MG63 (cell line): ENCODE measurements around the gene OR10G4. TPM values are rescaled to one million over a fixed set of nuclear protein-coding genes. Genes with fewer than 3 reads are reported as not detected.
"Not testable (repeated sequence)": the region's sequence is repeated elsewhere in the genome, so short reads cannot be mapped to it uniquely, and the experiment has no call there.

ENCODE experiments used
- DNase-seq: peaks from one replicate; pipeline ENCODE4 v3.0.0-alpha.2; 2020
- H3K27me3 ChIP-seq: fragments of 250-450 bp; sonication (Bioruptor Pico); 2 replicates; pipeline ENCODE4 v1.5.1; 2020; ENCODE audit warnings: mild to moderate bottlenecking, moderate library complexity
- H3K36me3 ChIP-seq: fragments of 250-450 bp; sonication (Bioruptor Pico); 2 replicates; pipeline ENCODE4 v1.5.1; 2020; ENCODE audit warnings: mild to moderate bottlenecking, moderate library complexity
- H3K4me3 ChIP-seq: fragments of 250-450 bp; sonication (Bioruptor Pico); 2 replicates; pipeline ENCODE4 v1.5.1; 2020; ENCODE audit warnings: mild to moderate bottlenecking, moderate library complexity
- H3K9me3 ChIP-seq: fragments of 250-450 bp; sonication (Bioruptor Pico); 2 replicates; pipeline ENCODE4 v1.5.1; 2020; ENCODE audit warnings: mild to moderate bottlenecking, moderate library complexity
- total RNA-seq: library from RNA; depleted of rRNA; stranded (reverse); fragments of >200 nt; shearing (Covaris generic); gene quantifications from 2 replicates; pipeline ENCODE4 v1.2.3, GENCODE V29; 2014; ENCODE audit warnings: low replicate concordance; rRNA removed

The OR10G4 gene
- total RNA-seq, result not detected in 2 replicates

DNA sequence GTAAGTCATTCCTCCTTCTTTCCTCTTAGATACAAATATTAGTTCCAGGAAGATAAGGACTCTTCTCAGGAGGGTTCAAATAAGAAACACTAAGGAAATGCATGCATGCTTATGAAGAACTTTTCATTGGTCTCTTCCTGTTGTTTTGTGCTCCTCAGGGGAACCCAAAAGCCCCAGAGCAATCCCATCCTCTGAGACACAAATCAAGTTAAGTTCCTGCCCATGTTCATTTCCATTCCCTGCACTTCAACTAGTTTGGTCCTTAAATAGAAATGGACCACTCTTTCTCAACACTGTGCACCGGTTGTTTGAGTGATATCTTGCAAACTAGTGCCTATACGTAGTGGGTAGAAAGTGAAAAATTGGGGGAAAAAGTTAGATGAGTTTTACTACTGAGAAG, at the start of gene OR10G4:
Gene OR10G4 (plus strand): TSS at position 301 of the 400 bp plus-strand sequence. CDS start 2,578 bp downstream, outside the sequence.
- Histone ChIP-seq H3K9me3 (no peaks in the 10 kb centered on the region), H3K27me3 (no peaks in the 10 kb centered on the region), H3K36me3 (no peaks in the 10 kb centered on the region), H3K4me3 (no peak within 1 kb of the TSS)
- DNase-seq, result no peak

GRCh38 chr11:123973816-123974215, 39.0 kb upstream of the OR10G4 start:
- Histone ChIP-seq H3K36me3 (no peaks in the 10 kb centered on the region), H3K4me3 (no peak overlapping the region), H3K9me3 (no peaks in the 10 kb centered on the region; the same call in none of the 2 replicates), H3K27me3 (no peaks in the 10 kb centered on the region)
- DNase-seq, result no peak

GRCh38 chr11:123976770-123977560, 35.8 kb upstream of the OR10G4 start:
- no peaks in the 10 kb centered on the region; the same call in 1 of the 2 replicates for H3K9me3 ChIP-seq
- no peak overlapping the region for H3K4me3 ChIP-seq
- H3K27me3 ChIP-seq, result no peaks in the 10 kb centered on the region
- H3K36me3 ChIP-seq, result no peaks in the 10 kb centered on the region
- no peak for DNase-seq

DNA sequence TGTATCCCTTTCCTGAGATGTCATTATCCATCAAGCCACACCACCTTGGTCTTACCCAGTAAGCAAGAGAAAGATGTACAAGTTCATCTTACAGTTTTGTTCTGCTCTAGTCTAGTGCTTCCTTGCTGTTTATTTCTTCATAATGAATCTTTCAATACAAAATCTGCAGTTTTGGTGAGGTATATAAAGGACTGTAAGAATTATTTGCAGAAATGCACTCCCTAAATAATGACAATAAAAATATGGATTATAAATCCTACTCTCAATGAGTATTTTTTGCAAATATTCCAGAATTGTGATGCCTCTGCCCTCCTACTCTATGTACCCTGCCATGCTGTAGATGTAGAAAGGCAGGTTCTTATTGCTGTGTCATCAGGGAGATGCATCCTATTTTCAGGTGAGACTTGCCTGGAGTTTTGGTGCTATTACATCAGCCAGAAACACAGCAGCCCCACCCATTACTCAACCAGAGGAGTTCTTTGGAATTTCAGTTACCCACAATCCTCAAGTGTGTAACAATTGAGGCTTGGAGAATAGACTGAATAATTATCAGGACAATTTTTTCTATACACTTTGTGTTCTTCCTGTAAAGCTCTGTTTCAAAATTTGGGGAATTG, 35.0 kb upstream of the OR10G4 start, which contains the start of gene OR10S1:
Gene OR10S1 (minus strand): TSS at position 51 of the 617 bp plus-strand sequence. CDS start 117 bp downstream, outside the sequence.
- no peak for DNase-seq
- H3K4me3 ChIP-seq, result no peak within 1 kb of the TSS
- H3K36me3 ChIP-seq, result no peaks in the 10 kb centered on the region
- no peaks in the 10 kb centered on the region for H3K27me3 ChIP-seq
- no peaks in the 10 kb centered on the region; the same call in 1 of the 2 replicates for H3K9me3 ChIP-seq

DNA sequence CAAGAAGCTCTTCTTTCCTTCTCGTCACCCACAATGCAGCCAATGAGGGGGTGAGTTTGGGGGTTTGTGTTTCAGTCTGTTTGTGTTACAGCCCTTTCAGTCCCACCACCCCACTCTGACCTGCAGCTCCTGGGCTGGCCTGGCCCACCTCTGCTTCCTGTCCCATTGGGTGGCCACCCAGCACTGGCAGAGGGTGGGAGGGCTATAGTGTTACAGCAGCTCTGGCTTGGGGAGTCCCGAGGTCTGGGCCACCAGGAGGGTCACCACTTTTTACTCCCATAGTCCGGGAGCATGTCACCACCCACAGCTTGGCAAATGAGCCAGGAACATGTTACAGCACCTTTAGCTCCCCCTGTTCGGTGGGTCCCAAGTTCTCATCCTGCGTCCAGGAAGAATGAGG, 33.5 kb upstream of the OR10G4 start:
- DNase-seq, result no peak
- Histone ChIP-seq H3K9me3 (no peaks in the 10 kb centered on the region; the same call in 1 of the 2 replicates), H3K27me3 (no peaks in the 10 kb centered on the region), H3K36me3 (no peaks in the 10 kb centered on the region), H3K4me3 (no peak overlapping the region)

DNA sequence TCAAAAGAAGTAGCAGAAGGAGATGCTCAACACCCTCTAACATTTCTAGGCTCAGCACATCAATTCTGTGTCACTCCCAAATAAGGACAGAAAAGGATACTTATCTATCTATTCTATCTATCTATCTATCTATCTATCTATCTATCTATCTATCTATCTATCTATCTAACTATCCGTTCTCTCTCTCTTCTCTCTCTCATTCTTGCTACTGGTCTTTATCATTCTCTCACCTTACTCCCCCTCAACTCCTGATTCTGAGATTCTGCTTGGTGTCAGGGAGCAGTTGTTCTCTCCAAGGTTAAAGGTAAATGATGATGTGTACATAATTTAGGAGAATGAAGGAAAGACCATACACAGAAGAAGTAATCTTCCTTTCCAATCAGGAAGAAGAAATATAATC, 17.7 kb upstream of the OR10G4 start, which contains the start of gene OR10G6:
Gene OR10G6 (minus strand): TSS at position 43 of the 400 bp plus-strand sequence. CDS start 0 bp downstream, at position 43.
- no peaks in the 10 kb centered on the region; the same call in 1 of the 2 replicates for H3K27me3 ChIP-seq
- no peak within 1 kb of the TSS for H3K4me3 ChIP-seq
- no peaks in the 10 kb centered on the region for H3K9me3 ChIP-seq
- H3K36me3 ChIP-seq, result no peaks in the 10 kb centered on the region
- DNase-seq, result no peak

DNA sequence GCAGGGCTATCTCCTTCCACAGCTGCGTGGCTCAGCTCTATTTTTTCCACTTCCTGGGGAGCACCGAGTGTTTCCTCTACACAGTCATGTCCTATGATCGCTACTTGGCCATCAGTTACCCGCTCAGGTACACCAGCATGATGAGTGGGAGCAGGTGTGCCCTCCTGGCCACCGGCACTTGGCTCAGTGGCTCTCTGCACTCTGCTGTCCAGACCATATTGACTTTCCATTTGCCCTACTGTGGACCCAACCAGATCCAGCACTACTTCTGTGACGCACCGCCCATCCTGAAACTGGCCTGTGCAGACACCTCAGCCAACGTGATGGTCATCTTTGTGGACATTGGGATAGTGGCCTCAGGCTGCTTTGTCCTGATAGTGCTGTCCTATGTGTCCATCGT, 3.0 kb downstream of the OR10G4 start:
- not testable (repeated sequence) for H3K4me3 ChIP-seq, H3K27me3 ChIP-seq, H3K9me3 ChIP-seq, DNase-seq, H3K36me3 ChIP-seq

DNA sequence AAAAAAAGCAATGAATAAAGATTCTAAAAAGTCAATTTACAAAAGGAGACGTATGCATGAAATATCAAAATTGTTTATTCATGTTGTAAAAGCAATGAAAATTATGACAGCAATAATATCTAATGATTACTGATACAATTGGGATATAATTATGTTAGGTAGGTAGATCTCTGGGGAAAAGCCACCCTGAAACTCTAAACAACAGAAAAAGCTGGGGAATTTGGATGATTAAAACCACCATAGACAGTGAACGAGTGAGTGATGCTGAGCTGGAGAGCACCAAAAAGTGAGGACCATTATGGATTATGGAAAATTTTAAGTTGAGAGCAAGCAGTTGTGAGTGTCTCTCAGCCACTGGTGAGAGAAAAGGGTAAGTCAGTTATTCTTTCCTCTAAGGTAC, 13.7 kb downstream of the OR10G4 start, which contains the start of gene OR10G8:
Gene OR10G8 (plus strand): TSS at position 301 of the 400 bp plus-strand sequence. CDS start 2,825 bp downstream, outside the sequence.
- DNase-seq, result no peak
- no peaks in the 10 kb centered on the region for H3K9me3 ChIP-seq
- no peaks in the 10 kb centered on the region for H3K27me3 ChIP-seq
- no peak within 1 kb of the TSS for H3K4me3 ChIP-seq
- no peaks in the 10 kb centered on the region for H3K36me3 ChIP-seq

DNA sequence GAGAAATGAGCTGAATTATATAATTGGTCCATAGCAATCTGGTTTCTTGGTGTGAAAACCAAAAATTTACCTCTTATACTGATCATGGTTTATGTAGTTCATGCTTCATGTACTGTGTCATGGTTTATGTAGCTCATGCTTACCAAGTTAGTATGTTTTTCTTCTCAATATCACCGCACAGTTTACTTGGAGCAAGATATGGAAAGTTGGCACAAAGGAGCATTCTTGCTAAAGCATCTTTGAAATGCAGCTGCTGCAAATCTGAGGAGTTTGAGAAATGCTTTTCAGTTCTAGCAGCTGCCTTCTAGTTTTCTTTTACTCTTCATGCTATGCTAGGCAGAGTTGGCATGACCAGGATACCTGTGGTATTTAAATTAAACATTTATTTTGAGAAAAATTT, 23.9 kb downstream of the OR10G4 start:
- H3K36me3 ChIP-seq, result no peaks in the 10 kb centered on the region
- H3K9me3 ChIP-seq, result no peaks in the 10 kb centered on the region
- H3K27me3 ChIP-seq, result peaks cover 4% of the 10 kb centered on the region; the same call in 1 of the 2 replicates

GRCh38 chr11:124039557-124039956, 26.8 kb downstream of the OR10G4 start:
- Histone ChIP-seq H3K4me3 (no peak overlapping the region), H3K27me3 (peaks cover 4% of the 10 kb centered on the region; the same call in 1 of the 2 replicates), H3K9me3 (no peaks in the 10 kb centered on the region), H3K36me3 (no peaks in the 10 kb centered on the region)
- no peak for DNase-seq

More for the DNA sequence above, 23.9 kb downstream of the OR10G4 start:
- no peak overlapping the region for H3K4me3 ChIP-seq
- no peak for DNase-seq

DNA sequence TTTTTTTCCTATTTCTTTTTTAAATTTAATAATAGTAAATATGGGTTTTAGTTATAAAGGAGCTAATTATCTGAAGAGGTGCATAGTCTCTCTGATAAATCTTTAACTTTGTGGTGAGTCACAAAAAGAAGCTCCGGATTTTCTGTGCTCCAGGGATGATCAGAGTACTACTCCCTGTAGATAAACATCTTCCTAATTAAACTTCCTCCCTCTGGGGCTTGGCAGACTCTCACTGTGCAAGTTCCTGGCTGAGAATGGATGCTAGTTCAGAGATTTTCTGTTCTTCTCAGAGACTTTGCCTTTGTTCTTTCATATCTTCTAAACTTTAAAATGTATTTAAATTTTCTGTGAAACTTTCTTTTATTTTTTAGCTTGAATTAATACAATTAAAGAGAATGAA, 28.5 kb downstream of the OR10G4 start, which contains the start of gene OR10G7:
Gene OR10G7 (minus strand): TSS at position 72 of the 400 bp plus-strand sequence. CDS start 2,324 bp downstream, outside the sequence.
- Histone ChIP-seq H3K27me3 (peaks cover 2% of the 10 kb centered on the region; the same call in 1 of the 2 replicates), H3K4me3 (no peak within 1 kb of the TSS), H3K9me3 (no peaks in the 10 kb centered on the region), H3K36me3 (no peaks in the 10 kb centered on the region)
- DNase-seq, result no peak

- H3K36me3 ChIP-seq, result no peaks in the 10 kb centered on the region
- no peak for DNase-seq
- H3K27me3 ChIP-seq, result no peaks in the 10 kb centered on the region
- H3K9me3 ChIP-seq, result no peaks in the 10 kb centered on the region
- H3K4me3 ChIP-seq, result no peak overlapping the region
Measured at GRCh38 chr11:124043420-124043819, 30.6 kb downstream of the OR10G4 start.

DNA sequence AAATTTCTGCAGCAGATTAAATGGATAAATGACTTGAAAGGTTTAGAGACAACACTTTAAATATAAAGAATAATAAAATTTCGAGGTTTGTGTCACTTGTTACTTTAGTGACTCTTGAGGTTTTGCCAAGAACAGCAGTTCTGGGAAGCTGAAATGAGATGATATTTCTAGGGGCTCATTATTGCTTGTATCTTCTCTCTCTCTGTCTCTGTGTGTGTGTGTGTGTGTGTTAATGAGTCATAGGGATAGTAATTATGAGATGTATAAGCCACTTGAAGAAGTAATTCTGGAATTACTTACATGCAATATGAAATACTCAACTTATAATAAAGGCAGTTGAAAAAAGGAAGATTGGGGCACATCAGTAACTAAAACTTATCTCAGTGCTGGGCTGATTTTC, 38.0 kb downstream of the OR10G4 start:
- no peaks in the 10 kb centered on the region; the same call in 1 of the 2 replicates for H3K27me3 ChIP-seq
- H3K36me3 ChIP-seq, result no peaks in the 10 kb centered on the region
- no peak for DNase-seq
- H3K4me3 ChIP-seq, result no peak overlapping the region
- no peaks in the 10 kb centered on the region for H3K9me3 ChIP-seq

DNA sequence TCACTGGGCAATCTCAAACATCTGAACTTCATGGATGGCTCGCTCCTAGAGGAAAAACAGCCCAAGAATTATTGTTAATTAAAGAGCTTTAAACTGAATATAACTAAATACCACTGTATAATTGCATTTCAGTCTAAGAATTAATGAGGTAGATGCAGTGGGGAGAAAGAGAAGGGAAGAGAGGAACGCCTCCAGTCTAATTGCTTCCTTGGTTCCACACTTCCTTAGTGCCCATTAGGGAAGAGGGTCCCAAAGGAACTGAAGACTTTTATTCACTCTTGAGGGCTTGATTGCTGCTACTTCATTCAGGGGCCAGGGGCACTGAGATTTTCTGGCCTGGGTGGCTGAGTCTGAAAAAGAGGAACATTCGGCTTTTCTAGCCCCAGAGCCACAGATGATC, 40.2 kb downstream of the OR10G4 start:
- Histone ChIP-seq H3K9me3 (no peaks in the 10 kb centered on the region), H3K27me3 (no peaks in the 10 kb centered on the region; the same call in 1 of the 2 replicates), H3K4me3 (no peak overlapping the region), H3K36me3 (no peaks in the 10 kb centered on the region)
- no peak for DNase-seq
